RPMI8226 (cell line): ENCODE results near the gene METTL17.
"Not testable (repeated sequence)": the region's sequence is repeated elsewhere in the genome, so short reads cannot be mapped to it uniquely, and the experiment has no call there.

Source experiments
- DNase-seq: peaks from one replicate; pipeline ENCODE4 v3.0.0-alpha.2; 2015

Gene METTL17, protein sequence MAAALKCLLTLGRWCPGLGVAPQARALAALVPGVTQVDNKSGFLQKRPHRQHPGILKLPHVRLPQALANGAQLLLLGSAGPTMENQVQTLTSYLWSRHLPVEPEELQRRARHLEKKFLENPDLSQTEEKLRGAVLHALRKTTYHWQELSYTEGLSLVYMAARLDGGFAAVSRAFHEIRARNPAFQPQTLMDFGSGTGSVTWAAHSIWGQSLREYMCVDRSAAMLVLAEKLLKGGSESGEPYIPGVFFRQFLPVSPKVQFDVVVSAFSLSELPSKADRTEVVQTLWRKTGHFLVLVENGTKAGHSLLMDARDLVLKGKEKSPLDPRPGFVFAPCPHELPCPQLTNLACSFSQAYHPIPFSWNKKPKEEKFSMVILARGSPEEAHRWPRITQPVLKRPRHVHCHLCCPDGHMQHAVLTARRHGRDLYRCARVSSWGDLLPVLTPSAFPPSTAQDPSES

DNA sequence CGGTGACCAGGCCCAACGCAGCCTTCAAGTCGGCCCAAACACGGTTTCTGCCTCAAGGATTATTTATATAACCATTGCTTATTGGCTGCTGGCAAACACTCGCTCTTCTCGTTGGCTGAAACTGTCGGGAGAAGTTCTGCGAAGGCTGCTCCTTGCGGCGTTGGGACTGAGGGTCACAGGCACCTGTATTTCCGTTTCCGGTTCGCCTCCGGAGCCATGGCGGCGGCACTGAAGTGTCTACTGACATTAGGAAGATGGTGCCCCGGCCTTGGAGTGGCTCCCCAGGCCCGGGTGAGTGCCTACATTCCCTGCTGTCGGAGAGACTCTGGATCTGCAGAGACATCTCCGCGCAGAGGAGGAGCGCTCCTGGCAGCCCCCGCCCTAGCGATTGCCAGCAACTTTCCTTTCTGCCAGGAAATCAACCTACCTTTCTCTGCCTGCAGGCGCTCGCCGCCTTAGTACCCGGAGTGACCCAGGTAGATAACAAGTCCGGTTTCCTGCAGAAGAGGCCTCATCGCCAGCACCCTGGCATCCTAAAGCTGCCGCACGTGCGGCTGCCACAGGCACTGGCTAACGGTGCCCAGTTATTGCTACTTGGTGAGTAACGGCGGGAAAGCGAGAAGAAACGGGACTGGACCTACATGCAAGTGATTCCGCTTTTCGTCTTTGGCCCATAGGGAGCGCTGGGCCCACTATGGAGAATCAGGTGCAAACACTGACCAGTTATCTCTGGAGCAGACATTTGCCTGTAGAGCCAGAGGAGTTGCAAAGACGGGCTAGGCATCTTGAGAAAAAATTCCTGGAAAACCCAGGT is at the start of gene METTL17:
Gene METTL17, plus strand, starts transcription at position 194 of the 814 bp plus-strand sequence. Its CDS starts 23 bp downstream, at position 217.
- DNase-seq: peak; percentile 92

DNA sequence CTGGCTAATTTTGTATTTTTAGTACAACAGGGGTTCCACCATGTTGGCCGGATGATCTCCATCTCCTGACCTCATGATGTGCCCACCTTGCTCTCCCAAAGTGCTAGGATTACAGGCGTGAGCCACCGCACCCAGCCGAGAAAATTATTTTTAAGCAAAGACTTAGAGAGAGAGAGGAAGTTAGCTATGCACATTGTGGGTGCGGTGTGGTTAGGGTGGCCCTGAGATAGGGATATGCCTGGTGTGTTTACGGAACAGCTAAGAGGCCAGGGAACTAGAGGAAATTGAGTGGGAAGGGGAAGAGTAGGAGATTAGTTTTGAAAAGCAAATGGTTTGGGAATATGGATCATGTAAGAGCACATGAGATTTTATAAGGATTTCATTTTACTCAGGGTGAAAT is 44.6 kb upstream of the METTL17 start:
- not testable (repeated sequence) for DNase-seq

DNA sequence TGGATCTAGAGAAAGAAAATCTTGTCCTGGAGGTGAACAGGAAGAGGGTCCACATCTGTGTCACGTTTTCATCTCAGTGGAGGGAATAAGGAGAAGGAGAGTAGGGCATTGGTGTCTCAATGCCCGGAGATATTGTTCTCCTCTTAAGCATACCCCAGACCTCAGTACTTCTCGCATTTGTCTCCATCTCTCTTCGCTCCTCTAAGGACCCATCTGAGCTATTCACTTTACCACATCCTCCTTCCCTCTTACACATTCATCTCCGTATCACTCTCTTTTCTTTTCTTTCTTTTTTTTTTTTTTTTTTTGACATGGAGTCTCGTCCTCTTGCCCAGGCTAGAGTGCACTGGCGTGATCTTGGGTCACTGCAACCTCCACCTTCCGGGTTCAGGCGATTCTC is 43.1 kb upstream of the METTL17 start:
- DNase-seq: not testable (repeated sequence)

DNA sequence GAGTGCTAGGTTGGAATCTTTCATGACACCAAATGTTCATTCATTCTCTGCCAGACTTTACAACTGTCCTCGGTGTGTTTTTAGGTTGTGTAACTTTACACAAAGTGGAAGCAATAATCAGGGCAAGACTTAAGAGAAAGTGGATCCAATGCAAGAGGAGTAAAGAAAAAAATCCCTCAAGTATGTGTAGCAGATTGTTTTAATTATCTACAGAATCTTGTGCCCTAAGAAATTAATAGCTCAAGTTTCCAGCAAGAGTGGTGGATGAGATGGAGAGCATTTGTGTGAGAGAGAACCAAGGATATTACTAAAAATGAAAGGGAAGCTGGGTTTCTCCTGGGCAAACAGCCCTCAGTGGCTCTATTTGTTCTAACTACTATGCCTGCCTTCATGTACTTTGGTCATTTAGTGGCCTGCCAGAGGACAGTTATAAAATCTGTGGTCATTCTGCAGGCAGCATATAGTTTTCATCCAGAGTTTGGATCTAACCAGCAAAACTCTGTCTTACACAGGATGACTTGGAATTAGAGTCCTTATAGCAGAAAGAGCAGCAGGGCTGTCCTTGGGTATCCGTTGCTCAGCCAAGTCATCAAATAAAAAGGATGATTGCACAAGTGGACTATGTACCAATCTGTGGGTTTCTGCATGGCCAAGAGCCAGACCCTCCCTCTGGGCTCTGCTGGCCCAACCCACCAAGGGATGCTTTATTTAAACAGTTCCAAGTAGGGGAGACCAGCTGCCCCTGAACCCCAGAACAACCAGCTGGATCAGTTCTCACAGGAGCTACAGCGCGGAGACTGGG is 34.8 kb upstream of the METTL17 start, which contains the start of gene RNASE2:
Gene RNASE2, plus strand, starts transcription at position 752 of the 802 bp plus-strand sequence. CDS start 285 bp downstream, outside the sequence.
- not testable (repeated sequence) for DNase-seq

DNA sequence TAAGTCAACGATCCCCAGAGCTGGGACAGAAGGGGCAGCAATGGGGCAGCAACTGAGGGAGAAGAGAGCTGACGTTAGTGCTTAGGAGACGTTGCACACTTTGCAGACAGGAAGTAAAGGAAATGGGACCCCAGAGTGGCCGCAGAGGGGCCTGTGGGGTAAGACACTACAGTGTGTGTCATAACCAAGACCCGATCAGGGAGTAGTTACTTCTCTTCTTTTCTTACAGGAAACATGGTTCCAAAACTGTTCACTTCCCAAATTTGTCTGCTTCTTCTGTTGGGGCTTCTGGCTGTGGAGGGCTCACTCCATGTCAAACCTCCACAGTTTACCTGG is 34.3 kb upstream of the METTL17 start:
- DNase-seq: not testable (repeated sequence)

DNA sequence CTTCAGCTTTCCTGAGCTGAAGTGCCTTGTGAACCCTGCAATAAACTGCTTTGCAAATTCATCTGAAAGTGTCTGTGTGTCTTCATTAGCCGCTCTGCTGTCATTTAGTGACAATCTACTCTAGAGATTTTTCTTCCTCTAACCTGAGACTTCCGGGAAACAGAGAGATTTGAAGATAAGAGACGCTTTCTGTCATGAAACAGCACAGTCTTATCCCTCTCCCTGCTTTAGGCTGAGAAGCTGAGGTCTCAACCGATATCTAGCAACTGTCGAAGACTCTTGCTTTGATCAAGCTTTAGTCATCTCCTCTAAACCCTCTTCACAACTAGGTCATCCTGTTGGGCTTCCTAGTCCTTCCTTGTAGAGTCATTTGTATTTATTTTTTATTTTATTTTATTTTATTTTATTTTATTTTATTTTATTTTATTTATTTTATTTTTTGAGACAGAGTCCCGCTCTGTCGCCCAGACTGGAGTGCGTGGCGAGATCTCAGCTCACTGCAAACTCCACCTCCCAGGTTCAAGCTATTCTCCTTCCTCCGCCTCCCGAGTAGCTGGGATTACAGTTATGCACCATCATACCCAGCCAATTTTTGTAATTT is 33.3 kb upstream of the METTL17 start:
- no peak for DNase-seq

DNA sequence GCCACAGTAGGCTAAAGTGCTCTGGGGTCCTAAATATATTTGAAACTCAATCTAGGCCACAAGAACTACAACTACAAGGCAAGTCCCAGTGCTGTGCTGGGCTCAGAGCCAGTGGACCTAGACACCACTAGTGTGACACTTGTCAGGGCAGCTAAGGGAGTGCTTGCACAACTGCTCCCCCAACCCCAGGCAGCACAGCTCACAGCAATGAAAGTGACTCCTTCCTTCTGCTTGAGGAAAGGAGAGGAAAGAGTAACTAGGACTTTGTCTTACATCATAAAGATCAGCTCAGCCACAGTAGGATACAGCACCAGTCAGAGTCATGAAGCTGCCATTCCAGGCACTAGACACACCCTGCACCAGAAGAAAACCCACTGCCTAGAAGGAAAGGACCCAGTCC is 30.8 kb upstream of the METTL17 start:
- not testable (repeated sequence) for DNase-seq

DNA sequence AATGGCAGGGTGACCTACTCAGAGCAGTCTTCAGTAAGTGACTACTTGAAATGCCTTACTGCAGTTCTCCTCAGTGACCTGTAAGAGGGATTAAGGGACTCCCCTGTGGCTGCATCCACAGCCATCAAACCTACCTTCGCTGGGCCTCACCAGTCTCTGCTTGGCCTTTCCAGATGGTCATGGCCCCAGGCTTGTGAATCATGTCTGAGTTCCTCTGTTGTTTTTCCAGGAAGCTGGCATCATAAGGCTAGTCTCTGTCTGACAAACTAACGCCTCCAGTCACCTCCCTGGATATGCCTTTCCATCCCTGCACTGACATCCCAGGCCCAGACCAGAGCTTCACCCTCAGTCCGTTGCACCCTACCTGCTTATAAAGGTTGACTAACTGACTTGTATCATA is 20.4 kb upstream of the METTL17 start:
- no peak for DNase-seq

DNA sequence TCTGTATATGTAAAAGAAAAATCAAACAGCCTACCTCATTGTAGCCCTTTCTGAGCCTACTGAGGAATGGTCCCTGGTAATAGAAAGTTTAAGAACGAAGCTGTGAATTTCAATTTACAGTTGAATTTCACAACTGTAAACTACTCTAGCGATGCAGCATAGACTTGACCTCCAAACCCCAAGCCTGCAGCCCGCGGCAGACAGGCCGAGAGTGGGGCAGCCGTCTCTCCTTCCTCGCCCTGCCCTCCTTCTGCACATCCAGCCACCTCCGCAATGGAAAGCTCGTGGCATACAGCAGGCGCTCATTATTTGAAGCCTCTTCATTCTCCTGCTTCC is 19.2 kb upstream of the METTL17 start:
- DNase-seq: no peak

DNA sequence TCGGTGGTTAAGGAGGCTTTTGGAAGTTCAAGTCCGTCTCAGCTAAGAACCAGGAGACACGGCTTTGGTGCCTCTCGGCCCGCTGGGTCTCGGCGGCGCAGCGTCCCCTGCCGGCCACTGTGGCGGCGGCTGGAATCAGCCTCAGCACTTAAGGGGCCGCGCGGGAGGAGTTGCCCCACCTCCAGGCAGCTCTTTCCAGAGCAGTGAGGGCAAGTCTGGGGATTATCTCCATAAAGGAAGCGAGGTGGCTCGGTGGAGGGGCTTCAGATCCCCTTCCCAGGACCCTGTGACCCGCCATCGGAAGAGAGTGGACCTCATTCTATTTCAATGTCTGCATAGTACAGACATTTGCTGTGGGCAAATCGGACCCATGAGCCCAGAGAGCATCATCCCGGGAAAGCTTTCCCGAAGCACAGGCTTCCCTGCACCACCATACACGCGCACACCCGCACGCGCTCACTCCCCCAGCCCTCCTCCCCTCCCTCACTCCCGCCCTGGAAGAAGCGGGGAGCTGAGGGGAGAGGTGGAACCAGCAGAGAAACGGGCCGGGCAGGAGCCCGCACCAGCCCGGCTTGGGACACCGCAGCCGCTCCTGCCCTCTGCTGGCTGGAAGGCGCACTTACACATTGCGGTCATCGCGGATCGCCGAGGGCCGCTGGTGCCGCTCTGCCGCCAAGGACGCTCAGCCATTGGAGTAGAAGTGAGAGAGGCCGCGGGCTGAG is 18.6 kb upstream of the METTL17 start:
- DNase-seq: peak; percentile 77

DNA sequence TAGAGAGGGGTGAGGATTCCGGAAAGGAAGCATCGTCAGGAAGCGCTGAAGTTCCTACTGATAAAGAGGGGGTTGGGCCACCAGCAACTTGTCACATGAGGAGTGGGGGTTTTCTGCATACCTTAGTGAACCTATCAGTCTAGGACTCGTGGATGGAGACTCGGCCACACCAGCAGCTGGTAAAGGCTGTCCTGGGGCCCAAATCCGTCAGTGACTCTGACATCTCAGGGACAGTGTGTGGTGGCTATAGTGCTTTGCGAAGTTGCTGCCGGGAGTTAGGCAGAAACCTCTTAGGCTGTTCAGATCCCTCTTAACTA is 18.1 kb upstream of the METTL17 start:
- no peak for DNase-seq

DNA sequence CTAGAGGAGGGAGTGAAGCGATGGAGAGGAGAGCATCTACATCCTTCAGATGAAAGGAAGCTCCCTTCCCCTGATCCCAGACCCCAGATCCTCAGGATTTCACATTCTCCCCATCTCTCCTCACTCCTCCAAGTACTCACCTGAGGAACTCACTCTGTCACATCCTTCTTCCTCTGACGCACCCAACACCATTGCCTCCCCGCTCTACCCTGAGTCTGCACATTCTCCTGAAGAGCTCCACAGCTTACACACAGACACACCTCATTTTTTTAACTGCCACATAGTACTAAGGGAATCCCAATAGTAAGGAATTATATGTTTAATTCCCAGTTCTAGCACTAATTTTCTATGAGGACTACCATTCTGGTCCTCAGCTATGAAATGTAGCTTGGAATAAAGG is 16.3 kb upstream of the METTL17 start:
- DNase-seq: no peak

DNA sequence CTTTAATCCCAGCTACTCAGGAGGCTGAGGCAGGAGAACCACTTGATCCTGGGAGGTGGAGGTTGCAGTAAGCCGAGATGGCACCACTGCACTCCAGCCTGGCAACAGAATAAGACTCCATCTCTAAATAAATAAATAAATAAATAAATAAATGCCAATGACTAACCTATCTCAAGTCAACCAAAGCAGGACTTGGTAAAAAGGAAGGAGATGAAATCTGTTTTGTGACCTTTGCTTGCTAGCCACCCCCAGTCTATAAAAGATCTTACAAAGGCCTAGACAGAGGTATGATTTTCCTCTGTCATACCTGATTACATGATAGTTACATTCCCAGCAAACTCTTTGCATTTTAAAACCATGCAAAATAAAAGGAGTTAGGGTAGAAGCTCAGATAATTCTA is 13.5 kb upstream of the METTL17 start:
- no peak for DNase-seq

DNA sequence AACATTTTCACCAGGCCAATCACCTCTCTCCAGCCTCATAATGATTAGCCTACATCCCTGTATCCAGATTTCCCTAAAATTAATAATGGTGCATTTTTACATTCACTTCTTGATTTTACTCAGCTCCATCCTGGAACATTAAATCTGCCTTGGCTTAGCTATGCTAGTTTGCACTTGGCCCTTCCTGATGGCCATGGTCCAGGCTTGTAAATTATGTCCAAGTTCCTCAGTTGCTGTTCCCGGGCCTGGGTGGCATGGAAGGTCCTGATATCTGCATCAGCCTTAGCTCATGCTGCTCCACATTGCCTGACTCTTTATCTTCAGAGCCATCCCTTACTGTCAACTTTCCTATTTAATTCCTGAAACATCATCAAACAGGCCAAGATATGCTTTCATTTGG is 11.1 kb upstream of the METTL17 start:
- no peak for DNase-seq

DNA sequence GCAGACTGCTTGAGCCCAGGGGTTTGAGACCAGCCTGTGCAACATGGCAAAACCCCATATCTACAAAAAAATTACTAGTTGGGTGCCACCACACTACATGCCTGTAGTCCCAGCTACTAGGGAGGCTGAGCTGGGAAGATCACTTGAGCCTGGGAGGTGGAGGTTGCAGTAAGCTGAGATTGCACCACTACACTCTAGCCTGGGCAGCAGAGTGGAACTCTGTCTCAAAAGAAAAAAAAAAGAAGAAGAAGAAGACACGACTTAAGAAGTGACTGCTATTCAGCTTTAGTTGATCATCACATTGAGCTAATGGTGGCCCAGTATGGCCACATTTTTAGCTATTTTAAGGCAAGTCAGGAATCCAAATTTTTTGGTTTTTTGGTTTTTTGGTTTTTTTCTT is 8.9 kb upstream of the METTL17 start:
- no peak for DNase-seq

DNA sequence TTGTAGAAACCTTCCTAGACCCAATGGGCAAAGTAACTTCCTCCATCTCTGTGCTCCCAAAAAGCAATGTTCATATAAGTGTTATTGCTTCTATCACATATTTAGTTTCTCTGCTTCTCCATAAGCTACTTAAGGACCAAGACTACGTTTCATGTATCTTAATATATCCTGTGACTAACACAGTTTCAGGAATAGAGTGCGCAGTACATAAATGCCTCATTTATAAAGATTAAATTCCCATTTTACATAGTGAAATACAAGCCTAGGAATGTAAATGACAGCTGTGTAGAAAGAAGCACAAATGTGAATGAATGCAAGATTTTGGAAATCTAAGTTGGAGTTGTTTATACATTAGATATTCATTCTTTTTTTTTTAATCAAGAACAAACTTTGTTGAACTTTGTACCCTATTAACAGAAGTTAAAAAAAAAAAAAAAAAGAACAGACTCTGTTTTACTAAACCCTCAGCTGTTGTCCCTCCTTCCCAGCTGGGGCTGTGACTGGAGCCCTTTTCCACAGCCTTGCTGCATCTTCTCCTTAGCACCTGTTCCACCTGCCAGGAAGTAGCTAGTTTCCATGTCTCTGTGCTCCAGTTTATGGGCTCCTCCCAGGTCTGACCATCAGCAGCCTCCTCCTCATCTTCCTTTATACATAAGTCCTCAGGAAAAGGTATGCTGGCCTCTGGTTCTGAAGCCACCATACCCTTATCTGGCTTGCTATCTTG is 7.0 kb upstream of the METTL17 start:
- no peak for DNase-seq

DNA sequence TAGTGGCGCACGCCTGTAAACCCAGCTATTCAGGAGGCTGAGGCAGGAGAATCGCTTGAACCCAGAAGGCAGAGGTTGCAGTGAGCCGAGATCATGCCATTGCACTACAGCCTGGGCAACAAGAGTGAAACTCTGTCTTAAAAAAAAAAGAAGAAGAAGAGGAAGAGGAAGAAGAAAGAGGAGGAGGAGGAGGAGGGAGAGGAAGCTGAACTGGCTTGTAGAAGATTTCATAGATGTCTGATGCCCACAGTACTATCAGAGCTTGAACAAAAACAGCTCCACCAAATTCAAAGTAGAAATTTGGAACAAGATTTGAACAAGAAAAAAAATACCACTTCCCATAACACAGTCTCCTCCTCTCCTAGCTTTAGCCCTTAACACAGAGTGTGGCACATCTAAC is 4.1 kb upstream of the METTL17 start:
- DNase-seq: not testable (repeated sequence)

DNA sequence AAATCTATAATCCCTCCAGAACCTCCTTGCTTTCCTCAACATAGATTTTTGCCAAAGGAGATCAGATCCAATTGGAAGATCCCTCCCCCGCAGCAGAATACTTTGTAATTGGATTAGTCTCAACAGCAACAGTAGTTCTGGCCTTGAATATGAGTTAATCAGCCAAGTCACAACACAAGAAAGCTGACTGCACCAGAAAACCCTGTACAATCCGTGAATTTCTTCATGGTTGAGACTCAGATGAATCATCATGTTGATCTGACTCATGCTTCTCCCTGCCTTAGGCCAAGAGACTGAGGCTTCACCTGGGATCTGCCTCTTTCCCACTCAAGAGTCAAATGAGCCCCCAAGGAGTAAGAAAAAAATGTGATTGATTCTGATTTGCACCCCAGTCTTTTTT is 3.0 kb upstream of the METTL17 start:
- no peak for DNase-seq

DNA sequence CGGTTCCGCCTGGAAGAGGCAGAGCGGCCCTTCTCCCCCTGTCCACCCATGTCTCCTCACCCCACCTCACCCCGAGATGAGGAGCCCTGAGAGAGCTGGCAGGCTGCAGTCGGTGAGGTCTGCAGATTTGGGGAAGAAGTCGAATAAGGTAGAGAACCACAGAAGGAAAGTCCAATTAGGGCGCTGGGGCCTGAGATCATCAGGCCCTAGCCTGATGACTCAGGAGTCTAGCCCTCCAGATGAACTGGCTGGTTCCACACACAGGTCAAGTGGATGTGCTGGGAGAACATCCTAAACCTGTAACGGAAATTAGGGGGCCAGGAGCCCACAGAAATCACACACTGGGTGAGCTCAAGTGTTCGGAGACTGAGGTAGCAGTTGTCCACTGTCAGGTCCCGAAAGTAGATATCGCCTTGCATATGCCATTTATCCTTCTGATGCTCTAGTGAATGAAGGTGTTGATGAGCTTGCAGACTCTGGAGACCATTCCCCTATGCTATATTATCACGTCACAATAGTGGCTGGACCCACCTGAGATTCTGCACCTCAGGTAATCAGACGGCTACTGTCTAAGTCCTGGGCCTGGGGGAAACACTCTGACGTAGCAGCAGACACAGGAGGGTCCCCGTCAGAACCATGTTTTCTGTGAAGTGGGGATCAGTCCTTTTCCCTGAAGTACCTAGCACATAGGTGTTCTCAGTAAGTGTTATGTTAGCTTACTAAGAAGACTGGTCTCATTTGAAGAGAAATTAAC is 886 bp upstream of the METTL17 start:
- DNase-seq: no peak

DNA sequence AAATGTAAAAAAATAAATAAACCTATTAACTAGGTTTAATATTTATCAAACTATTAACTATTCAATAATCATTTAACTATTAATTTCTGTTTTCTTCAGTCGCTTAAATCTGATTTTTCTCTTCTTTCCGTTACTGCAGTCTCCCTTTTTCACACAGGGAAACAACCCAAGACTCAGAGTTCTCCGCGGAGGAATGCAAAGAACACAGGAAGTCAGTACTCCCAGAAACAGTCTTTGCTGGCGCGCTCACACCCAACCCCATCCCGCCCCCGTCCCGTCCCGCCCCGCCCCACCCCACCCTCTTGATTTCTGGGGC is 351 bp upstream of the METTL17 start:
- no peak for DNase-seq

DNA sequence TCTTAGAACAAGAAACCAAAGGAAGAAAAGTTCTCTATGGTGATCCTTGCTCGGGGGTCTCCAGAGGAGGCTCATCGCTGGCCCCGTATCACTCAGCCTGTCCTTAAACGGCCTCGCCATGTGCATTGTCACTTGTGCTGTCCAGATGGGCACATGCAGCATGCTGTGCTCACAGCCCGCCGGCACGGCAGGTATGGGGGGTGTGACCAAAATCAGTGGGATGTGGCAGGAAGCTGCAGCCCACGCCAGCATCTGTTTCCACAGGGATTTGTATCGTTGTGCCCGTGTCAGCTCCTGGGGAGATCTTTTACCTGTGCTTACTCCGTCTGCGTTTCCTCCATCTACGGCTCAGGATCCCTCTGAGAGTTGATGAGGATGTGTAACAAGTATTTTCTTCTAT is 6.7 kb downstream of the METTL17 start:
- DNase-seq: no peak
